ENCODE measurements around the gene MLPH.

MLPH gene

GRCh38 chr2:237576974-237577373, 89.9 kb downstream of the MLPH start:
- Histone ChIP-seq H3K36me3 (ENCODE audit: insufficient read depth, low read length) (peaks cover 15% of the 10 kb centered on the region), H3K4me1 (ENCODE audit: insufficient read depth, low read length) (peaks cover 16% of the 10 kb centered on the region), H3K9ac (ENCODE audit: low read depth, low read length) (no peak overlapping the region), H3K9me3 (ENCODE audit: control insufficient read depth, insufficient read depth, low read length) (no peaks in the 10 kb centered on the region)

GRCh38 chr2:237577458-237577857, 90.4 kb downstream of the MLPH start:
- Histone ChIP-seq H3K9ac (ENCODE audit: low read depth, low read length) (no peak overlapping the region), H3K4me1 (ENCODE audit: insufficient read depth, low read length) (peaks cover 12% of the 10 kb centered on the region), H3K9me3 (ENCODE audit: control insufficient read depth, insufficient read depth, low read length) (no peaks in the 10 kb centered on the region), H3K36me3 (ENCODE audit: insufficient read depth, low read length) (peaks cover 15% of the 10 kb centered on the region)

GRCh38 chr2:237577956-237578870, 91.2 kb downstream of the MLPH start:
- no peak overlapping the region for H3K9ac ChIP-seq (ENCODE audit: low read depth, low read length)
- H3K9me3 ChIP-seq (ENCODE audit: control insufficient read depth, insufficient read depth, low read length), result no peaks in the 10 kb centered on the region
- H3K4me1 ChIP-seq (ENCODE audit: insufficient read depth, low read length), result peaks cover 5% of the 10 kb centered on the region; the same call in 1 of the 2 replicates
- peaks cover 15% of the 10 kb centered on the region for H3K36me3 ChIP-seq (ENCODE audit: insufficient read depth, low read length)

GRCh38 chr2:237581326-237581725, 94.3 kb downstream of the MLPH start:
- H3K9ac ChIP-seq (ENCODE audit: low read depth, low read length), result no peak overlapping the region
- H3K36me3 ChIP-seq (ENCODE audit: insufficient read depth, low read length), result peaks cover 25% of the 10 kb centered on the region
- H3K9me3 ChIP-seq (ENCODE audit: control insufficient read depth, insufficient read depth, low read length), result no peaks in the 10 kb centered on the region
- peaks cover 15% of the 10 kb centered on the region for H3K4me1 ChIP-seq (ENCODE audit: insufficient read depth, low read length)

- Histone ChIP-seq H3K9ac (ENCODE audit: low read depth, low read length) (no peak overlapping the region), H3K36me3 (ENCODE audit: insufficient read depth, low read length) (peaks cover 18% of the 10 kb centered on the region), H3K9me3 (ENCODE audit: control insufficient read depth, insufficient read depth, low read length) (no peaks in the 10 kb centered on the region), H3K4me1 (ENCODE audit: insufficient read depth, low read length) (peaks cover 18% of the 10 kb centered on the region)
Observed at GRCh38 chr2:237581751-237582746, 95.0 kb downstream of the MLPH start.

GRCh38 chr2:237583385-237584295, 96.6 kb downstream of the MLPH start:
- Histone ChIP-seq H3K36me3 (ENCODE audit: insufficient read depth, low read length) (peaks cover 20% of the 10 kb centered on the region), H3K9ac (ENCODE audit: low read depth, low read length) (no peak overlapping the region), H3K9me3 (ENCODE audit: control insufficient read depth, insufficient read depth, low read length) (no peaks in the 10 kb centered on the region), H3K4me1 (ENCODE audit: insufficient read depth, low read length) (peaks cover 18% of the 10 kb centered on the region)

GRCh38 chr2:237585590-237586221, 98.7 kb downstream of the MLPH start:
- H3K9me3 ChIP-seq (ENCODE audit: control insufficient read depth, insufficient read depth, low read length), result no peaks in the 10 kb centered on the region
- H3K4me1 ChIP-seq (ENCODE audit: insufficient read depth, low read length), result peaks cover 18% of the 10 kb centered on the region
- no peak overlapping the region for H3K9ac ChIP-seq (ENCODE audit: low read depth, low read length)
- peaks cover 20% of the 10 kb centered on the region for H3K36me3 ChIP-seq (ENCODE audit: insufficient read depth, low read length)

GRCh38 chr2:237588044-237588696, 101.1 kb downstream of the MLPH start:
- Histone ChIP-seq H3K9ac (ENCODE audit: low read depth, low read length) (peak overlapping the region; percentile 54), H3K4me1 (ENCODE audit: insufficient read depth, low read length) (peaks cover 23% of the 10 kb centered on the region), H3K36me3 (ENCODE audit: insufficient read depth, low read length) (peaks cover 22% of the 10 kb centered on the region), H3K9me3 (ENCODE audit: control insufficient read depth, insufficient read depth, low read length) (no peaks in the 10 kb centered on the region)

GRCh38 chr2:237590272-237591140, 103.5 kb downstream of the MLPH start, which contains the start of gene RAB17:
RAB17 (minus strand) TSS chr2:237590734; CDS start chr2:237586154, 4,580 bp downstream.
- Histone ChIP-seq H3K4me1 (ENCODE audit: insufficient read depth, low read length) (peaks cover 40% of the 10 kb centered on the region), H3K36me3 (ENCODE audit: insufficient read depth, low read length) (peaks cover 8% of the 10 kb centered on the region), H3K9ac (ENCODE audit: low read depth, low read length) (peak within 1 kb of the TSS; percentile 54), H3K9me3 (ENCODE audit: control insufficient read depth, insufficient read depth, low read length) (no peaks in the 10 kb centered on the region)

- peaks cover 8% of the 10 kb centered on the region for H3K36me3 ChIP-seq (ENCODE audit: insufficient read depth, low read length)
- peak overlapping the region; percentile 54 for H3K9ac ChIP-seq (ENCODE audit: low read depth, low read length)
- peaks cover 33% of the 10 kb centered on the region for H3K4me1 ChIP-seq (ENCODE audit: insufficient read depth, low read length)
- H3K9me3 ChIP-seq (ENCODE audit: control insufficient read depth, insufficient read depth, low read length), result no peaks in the 10 kb centered on the region
Observed at GRCh38 chr2:237591141-237591881, 104.3 kb downstream of the MLPH start.

GRCh38 chr2:237592425-237592980, 105.5 kb downstream of the MLPH start:
- Histone ChIP-seq H3K9ac (ENCODE audit: low read depth, low read length) (no peak overlapping the region), H3K4me1 (ENCODE audit: insufficient read depth, low read length) (peaks cover 26% of the 10 kb centered on the region), H3K36me3 (ENCODE audit: insufficient read depth, low read length) (peaks cover 8% of the 10 kb centered on the region; the same call in 1 of the 2 replicates), H3K9me3 (ENCODE audit: control insufficient read depth, insufficient read depth, low read length) (no peaks in the 10 kb centered on the region)

All from ES-I3 (cell line).